ENCODE results near the gene TJP2. TPM values are rescaled to one million over a fixed set of nuclear protein-coding genes. Genes with fewer than 3 reads are reported as not detected.

TJP2 gene
- total and polyA plus RNA-seq, 10 of the 15 experiments (the other 5 are each of a cell fraction or from before 2014, with no cell fraction given), result 6.4 to 59.9 (median 29.7) TPM

DNA sequence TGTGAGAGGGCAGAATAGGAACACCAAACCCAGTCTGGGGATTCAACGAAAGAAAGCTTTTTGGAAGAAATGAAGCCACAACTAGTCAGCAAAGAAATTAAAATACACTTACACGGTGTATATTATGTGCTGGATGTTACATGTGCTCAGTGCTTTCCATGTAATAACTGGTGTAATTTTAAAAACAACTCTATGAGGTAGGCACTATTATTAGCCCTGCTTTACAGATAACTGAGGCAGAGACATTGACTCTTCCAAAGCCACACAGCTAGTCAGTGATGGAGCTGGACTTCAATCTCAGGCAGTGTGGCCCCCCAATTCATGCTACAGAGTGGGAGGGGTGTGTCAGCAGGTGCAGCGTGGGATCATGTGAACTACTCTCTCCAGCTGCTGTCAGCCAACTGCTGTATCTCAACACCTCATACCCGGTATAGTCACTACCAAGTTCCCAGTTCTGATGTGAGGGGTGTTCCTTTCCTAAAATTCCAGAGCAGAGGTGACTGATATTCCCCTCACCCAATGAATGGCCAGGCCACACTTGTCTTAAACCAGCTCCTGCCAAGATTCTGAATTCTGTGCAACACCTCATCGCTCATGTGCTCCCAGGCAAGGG is 33.8 kb upstream of the TJP2 start:
- no peaks in the 10 kb centered on the region; a peak in 1 of 4 replicates for H3K27me3 ChIP-seq (replicated peaks in 1 of 2; ENCODE audit: control insufficient read depth in 2 of 2, insufficient read depth in 2 of 2, low read length in 1 of 2)
- RAD21 ChIA-PET (ENCODE audit: unreplicated experiment), result no interaction called here
- DNase-seq (ENCODE audit: low read depth, low spot score) (no peak), FAIRE-seq (no peak), ATAC-seq (no peak)
- no peaks in the 10 kb centered on the region for H3K9me3 ChIP-seq (replicated peaks; ENCODE audit: control insufficient read depth, insufficient read depth, low read length)
- no peak overlapping the region for H3K27ac ChIP-seq (ENCODE audit: control insufficient read depth, insufficient read depth)
- H2AFZ ChIP-seq (ENCODE audit: control insufficient read depth, low read depth, low read length), result no peak overlapping the region
- in situ Hi-C loops (cut with MboI) (no loop called here), intact Hi-C loops (cut with micrococcal nuclease; ENCODE audit: unreplicated experiment) (no loop called here)
- TF ChIP-seq, protein P1, sequence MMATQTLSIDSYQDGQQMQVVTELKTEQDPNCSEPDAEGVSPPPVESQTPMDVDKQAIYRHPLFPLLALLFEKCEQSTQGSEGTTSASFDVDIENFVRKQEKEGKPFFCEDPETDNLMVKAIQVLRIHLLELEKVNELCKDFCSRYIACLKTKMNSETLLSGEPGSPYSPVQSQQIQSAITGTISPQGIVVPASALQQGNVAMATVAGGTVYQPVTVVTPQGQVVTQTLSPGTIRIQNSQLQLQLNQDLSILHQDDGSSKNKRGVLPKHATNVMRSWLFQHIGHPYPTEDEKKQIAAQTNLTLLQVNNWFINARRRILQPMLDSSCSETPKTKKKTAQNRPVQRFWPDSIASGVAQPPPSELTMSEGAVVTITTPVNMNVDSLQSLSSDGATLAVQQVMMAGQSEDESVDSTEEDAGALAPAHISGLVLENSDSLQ (IDR thresholded peaks at IDR 0.05), result no peak
- TF ChIP-seq JUNB (IDR thresholded peaks at IDR 0.05) (no peak), SIN3A (IDR thresholded peaks at IDR 0.05; ENCODE audit: low read depth, low read length) (no peak), NR2C1 (IDR thresholded peaks at IDR 0.05) (no peak), POLR2AphosphoS5 (IDR thresholded peaks at IDR 0.05; ENCODE audit: low read length) (no peak)
- TF ChIP-seq, protein P2, sequence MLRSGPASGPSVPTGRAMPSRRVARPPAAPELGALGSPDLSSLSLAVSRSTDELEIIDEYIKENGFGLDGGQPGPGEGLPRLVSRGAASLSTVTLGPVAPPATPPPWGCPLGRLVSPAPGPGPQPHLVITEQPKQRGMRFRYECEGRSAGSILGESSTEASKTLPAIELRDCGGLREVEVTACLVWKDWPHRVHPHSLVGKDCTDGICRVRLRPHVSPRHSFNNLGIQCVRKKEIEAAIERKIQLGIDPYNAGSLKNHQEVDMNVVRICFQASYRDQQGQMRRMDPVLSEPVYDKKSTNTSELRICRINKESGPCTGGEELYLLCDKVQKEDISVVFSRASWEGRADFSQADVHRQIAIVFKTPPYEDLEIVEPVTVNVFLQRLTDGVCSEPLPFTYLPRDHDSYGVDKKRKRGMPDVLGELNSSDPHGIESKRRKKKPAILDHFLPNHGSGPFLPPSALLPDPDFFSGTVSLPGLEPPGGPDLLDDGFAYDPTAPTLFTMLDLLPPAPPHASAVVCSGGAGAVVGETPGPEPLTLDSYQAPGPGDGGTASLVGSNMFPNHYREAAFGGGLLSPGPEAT (IDR thresholded peaks at IDR 0.05; ENCODE audit: low read depth), result no peak
- POLR2A ChIA-PET, result no interaction called here
- CTCF ChIA-PET, result no interaction called here
- H4K20me1 ChIP-seq (ENCODE audit: control insufficient read depth, insufficient read depth), result no peaks in the 10 kb centered on the region
- no peaks in the 10 kb centered on the region for H3K4me1 ChIP-seq (ENCODE audit: control insufficient read depth, insufficient read depth, low read length)
- no peak overlapping the region for H3K4me2 ChIP-seq (ENCODE audit: control insufficient read depth, insufficient read depth)
- WGBS (ENCODE audit: insufficient coverage, insufficient replicate concordance, low lambda C conversion rate, missing lambda C conversion rate), result 76% methylated on average over 5 of the region's 5 CpGs
- no peaks in the 10 kb centered on the region for H3K36me3 ChIP-seq (ENCODE audit: control insufficient read depth in 2 of 2, insufficient read depth in 2 of 2, low read length in 1 of 2)
- SMC1A ChIA-PET (ENCODE audit: uncharacterized antibody, unreplicated experiment), result interaction anchor here (1.3 kb wide), 1 partner anchor 53 kb away, joined by 3 read pairs; no protein-coding TSS in a partner anchor
- no peaks in the 10 kb centered on the region for H3K79me2 ChIP-seq (ENCODE audit: control insufficient read depth, insufficient read depth, low read length)
- H3K9ac ChIP-seq (ENCODE audit: control insufficient read depth, insufficient read depth, low read length), result no peak overlapping the region
- H3K4me3 ChIP-seq, result no peak overlapping the region
- no TSS peak for BruUV-seq (replicated peaks)

All from GM12878 (cell line).